ENCODE data around the gene PXDC1.
"Not testable (repeated sequence)": the region's sequence is repeated elsewhere in the genome, so short reads cannot be mapped to it uniquely, and the experiment has no call there.

Gene PXDC1

GRCh38 chr6:3784885-3785744, 33.6 kb upstream of the PXDC1 start:
- in situ Hi-C loops (cut with HindIII; ENCODE audit: low pct_ligation_motif_present, low pct_unique_long_range_greater_than_20kb, low sequenced_read_pairs): no loop called here
- DNase-seq: no peak

GRCh38 chr6:3784423-3784822, 32.9 kb upstream of the PXDC1 start:
- DNase-seq: no peak
- in situ Hi-C loops (cut with HindIII; ENCODE audit: low pct_ligation_motif_present, low pct_unique_long_range_greater_than_20kb, low sequenced_read_pairs): no loop called here

- DNase-seq: no peak
Measured at GRCh38 chr6:3782876-3783832, 31.6 kb upstream of the PXDC1 start.

GRCh38 chr6:3781504-3781903, 30.0 kb upstream of the PXDC1 start:
- DNase-seq: no peak
- in situ Hi-C loops (cut with HindIII; ENCODE audit: low pct_ligation_motif_present, low pct_unique_long_range_greater_than_20kb, low sequenced_read_pairs): no loop called here

More at GRCh38 chr6:3782876-3783832, 31.6 kb upstream of the PXDC1 start:
- in situ Hi-C loops (cut with HindIII; ENCODE audit: low pct_ligation_motif_present, low pct_unique_long_range_greater_than_20kb, low sequenced_read_pairs): no loop called here

- no peak for DNase-seq
- in situ Hi-C loops (cut with HindIII; ENCODE audit: low pct_ligation_motif_present, low pct_unique_long_range_greater_than_20kb, low sequenced_read_pairs): no loop called here
Measured at GRCh38 chr6:3779574-3779849, 28.0 kb upstream of the PXDC1 start.

- in situ Hi-C loops (cut with HindIII; ENCODE audit: low pct_ligation_motif_present, low pct_unique_long_range_greater_than_20kb, low sequenced_read_pairs): no loop called here
- DNase-seq: no peak
Measured at GRCh38 chr6:3778701-3779573, 27.4 kb upstream of the PXDC1 start.

GRCh38 chr6:3777730-3778461, 26.4 kb upstream of the PXDC1 start:
- in situ Hi-C loops (cut with HindIII; ENCODE audit: low pct_ligation_motif_present, low pct_unique_long_range_greater_than_20kb, low sequenced_read_pairs): no loop called here
- no peak for DNase-seq

GRCh38 chr6:3776881-3777507, 25.5 kb upstream of the PXDC1 start:
- in situ Hi-C loops (cut with HindIII; ENCODE audit: low pct_ligation_motif_present, low pct_unique_long_range_greater_than_20kb, low sequenced_read_pairs): no loop called here
- no peak for DNase-seq

GRCh38 chr6:3775847-3776246, 24.3 kb upstream of the PXDC1 start:
- no peak for DNase-seq
- in situ Hi-C loops (cut with HindIII; ENCODE audit: low pct_ligation_motif_present, low pct_unique_long_range_greater_than_20kb, low sequenced_read_pairs): no loop called here

GRCh38 chr6:3775386-3775785, 23.9 kb upstream of the PXDC1 start:
- no peak for DNase-seq
- in situ Hi-C loops (cut with HindIII; ENCODE audit: low pct_ligation_motif_present, low pct_unique_long_range_greater_than_20kb, low sequenced_read_pairs): no loop called here

GRCh38 chr6:3773678-3774298, 22.3 kb upstream of the PXDC1 start:
- no peak for DNase-seq
- in situ Hi-C loops (cut with HindIII; ENCODE audit: low pct_ligation_motif_present, low pct_unique_long_range_greater_than_20kb, low sequenced_read_pairs): no loop called here

GRCh38 chr6:3772127-3772999, 20.9 kb upstream of the PXDC1 start:
- DNase-seq; in situ Hi-C loops (cut with HindIII; ENCODE audit: low pct_ligation_motif_present, low pct_unique_long_range_greater_than_20kb, low sequenced_read_pairs): not testable (repeated sequence)

GRCh38 chr6:3771407-3772011, 20.0 kb upstream of the PXDC1 start:
- no peak for DNase-seq
- in situ Hi-C loops (cut with HindIII; ENCODE audit: low pct_ligation_motif_present, low pct_unique_long_range_greater_than_20kb, low sequenced_read_pairs): no loop called here

- in situ Hi-C loops (cut with HindIII; ENCODE audit: low pct_ligation_motif_present, low pct_unique_long_range_greater_than_20kb, low sequenced_read_pairs): no loop called here
- no peak for DNase-seq
Measured at GRCh38 chr6:3770023-3770720, 18.7 kb upstream of the PXDC1 start.

GRCh38 chr6:3769610-3770009, 18.1 kb upstream of the PXDC1 start:
- in situ Hi-C loops (cut with HindIII; ENCODE audit: low pct_ligation_motif_present, low pct_unique_long_range_greater_than_20kb, low sequenced_read_pairs): no loop called here
- DNase-seq: no peak

GRCh38 chr6:3768502-3768901, 17.0 kb upstream of the PXDC1 start:
- no peak for DNase-seq
- in situ Hi-C loops (cut with HindIII; ENCODE audit: low pct_ligation_motif_present, low pct_unique_long_range_greater_than_20kb, low sequenced_read_pairs): no loop called here
